Heart left ventricle (tissue), 16 donors: ENCODE data around the gene MZB1. TPM values are rescaled to one million over a fixed set of nuclear protein-coding genes. Genes with fewer than 3 reads are reported as not detected.

Experiments
- ATAC-seq, 4 donors: fragments of 200-7000 bp; cut with Tn5 transposase; one replicate each; pipeline ENCODE4 v1.9.1; 2020 to 2022; ENCODE audit warnings: moderate library complexity in 4 of 4, mild to moderate bottlenecking in 3 of 4, moderate number of reproducible peaks in 1 of 4
- DNase-seq, 5 donors: peaks; one replicate each; pipeline ENCODE4 v3.0.0-alpha.2; 2020
- H3K27ac ChIP-seq, 12 donors: fragments of 200-600 bp; sonication (generic) in 4 of 12; one replicate each; pipeline versions ENCODE4 v1.5.0 to v1.8.0; 2016 to 2022; ENCODE audit warnings: mild to moderate bottlenecking in 2 of 12
- H3K27me3 ChIP-seq, 9 donors: fragments of 200-600 bp; sonication (generic) in 2 of 9; one replicate each; pipeline versions ENCODE4 v1.5.1 to v1.8.0; 2016 to 2022; ENCODE audit warnings: mild to moderate bottlenecking in 3 of 9
- H3K36me3 ChIP-seq, 9 donors: fragments of 200-600 bp; sonication (generic) in 2 of 9; one replicate each; pipeline versions ENCODE4 v1.5.0 to v1.8.0; 2018 to 2022; ENCODE audit warnings: mild to moderate bottlenecking in 2 of 9
- H3K4me1 ChIP-seq, 12 donors: fragments of 200-600 bp; sonication (generic) in 4 of 12; one replicate each; pipeline versions ENCODE4 v1.5.0 to v1.8.0; 2016 to 2022; ENCODE audit warnings: mild to moderate bottlenecking in 3 of 12
- H3K4me3 ChIP-seq, 12 donors: fragments of 200-600 bp; sonication (generic) in 4 of 12; one replicate each; pipeline versions ENCODE4 v1.5.0 to v1.8.0; 2017 to 2022; ENCODE audit warnings: mild to moderate bottlenecking in 9 of 12, moderate library complexity in 4 of 12
- H3K9me3 ChIP-seq, 12 donors: fragments of 200-600 bp; sonication (generic) in 4 of 12; one replicate each; pipeline versions ENCODE4 v1.5.0 to v1.8.0; 2016 to 2022; ENCODE audit warnings: mild to moderate bottlenecking in 1 of 12
- CTCF ChIP-seq, 12 donors: fragments of 200-600 bp; sonication (generic) in 4 of 12; IDR thresholded peaks; one replicate each; pipeline versions ENCODE4 v1.5.0 to v1.8.0; 2018 to 2022; ENCODE audit warnings: antibody characterized with exemption in 12 of 12, mild to moderate bottlenecking in 5 of 12
- POLR2A ChIP-seq, 2 donors: fragments of 450-650 bp; IDR thresholded peaks; one replicate each; pipeline ENCODE4 v1.6.1; 2017; ENCODE audit warnings: antibody characterized with exemption in 2 of 2, mild to moderate bottlenecking in 2 of 2, moderate library complexity in 2 of 2
- WGBS, 4 donors: extraction: QIAGEN DNeasy Blood & Tissue Kit in 2 of 4; methylation state at CpG; one replicate each; pipeline versions ENCODE4 v1.1.5 to v1.1.7; 2013 to 2018; 5-methylcytosine and 5-hydroxymethylcytosine counted together
- intact Hi-C, 10 donors: fragments of 100-400 bp; cut with DNase I; formaldehyde crosslinking; loops; one replicate each; pipeline versions ENCODE4 v1.11.1 to v1.14.2; 2022
- polyA plus RNA-seq, 2 donors: library from polyadenylated mRNA; stranded (reverse); fragments of 200-250 nt; gene quantifications; one replicate each; pipeline ENCODE4 v1.2.3, GENCODE V29; 2013
- total RNA-seq, 9 donors: library from RNA; depleted of rRNA in 2 of 9; stranded (reverse); fragments of >200 nt in 2 of 9; fragmentation: NEBNext Ultra II Directional in 3 of 9; extraction: Animal tissue kit (Norgen Biotek cat#: 25700) in 3 of 9; gene quantifications; one replicate each; pipeline versions ENCODE4 v1.1.0 to v1.2.4, GENCODE V29; 2016 to 2023
- donor health status: ischemic (EF 13 %, LVEDD 7.1; RV severe dilation, severe dysfunction).
- donor health status: healthy with polysubstance abuse.
- donor health status: DM: no; HTN: yes; CAD: no.
- donor health status: DM: no; HTN: no; CAD: no.
- donor health status: ischemic (EF 25% LVEDD 6.9; RV normal size, moderate dysfunction).
- donor health status: ischemic (EF 25% LVEDD 5.7; RV mildly dilated, moderate dysfunction).
- donor health status: healthy.
- donor health status: DM: yes; HTN: yes; CAD: no.
- donor health status: ischemic (EF 35%, LVEDD 5.7; RV mildly dilated, moderate dysfunction).
- donor health status: nonischemic (EF 11% LVEDD 7.7; RV severe dilation, severe dysfunction).
- donor health status: DM: yes; HTN: yes; CAD: no.
- donor health status: PGD.
- donor health status: ischemic (EF 29% LVEDD 5.4; RV normal size, mild dysfunction).
- donor health status: nonischemic (EF 23%, LVEDD 6.1; RV moderate dilation, normal function).

The MZB1 gene
- total and polyA plus RNA-seq, 11 donors, result 0.31 to 5.2 (median 0.81) TPM; not detected in 2

GRCh38 chr5:139392678-139393496 is 3.2 kb upstream of the MZB1 start:
- TF ChIP-seq POLR2A (IDR thresholded peaks at IDR 0.05), result no peak
- peak in 11 of 12 donors; percentile 23 to 56 (median 39) for TF ChIP-seq CTCF (IDR thresholded peaks at IDR 0.05)
- Histone ChIP-seq H3K4me3 (peak overlapping the region; percentile 65 to 82 (median 69)), H3K4me1 (peaks cover 5 to 90% (median 61%) of the 10 kb centered on the region in 12 donors), H3K36me3 (peaks cover 0 to 14% (median 0%) of the 10 kb centered on the region in 9 donors), H3K27ac (peak overlapping the region in 10 of 12 donors; percentile 84 to 97 (median 92)), H3K9me3 (no peaks in the 10 kb centered on the region), H3K27me3 (peaks cover 0 to 28% (median 0%) of the 10 kb centered on the region in 9 donors)
- DNase-seq (peak in 4 of 5 donors; percentile 57 to 86 (median 66)), ATAC-seq (peak in 3 of 4 donors; percentile 8 to 27 (median 19))
- 13 to 67% (median 31%) methylated on average over 33 to 77 of the region's 77 CpGs for WGBS, 4 donors
- intact Hi-C loops, result loop anchor here in 5 of 10 donors (5.0 to 10.0 kb wide), 2 partner anchors 51 to 98 kb away; partner anchors contain the start of genes PAIP2 (in 5 of the 5) and MATR3 (in 1 of the 5)

GRCh38 chr5:139392324-139392677 is 2.6 kb upstream of the MZB1 start:
- intact Hi-C loops, result loop anchor here in 5 of 10 donors (5.0 to 10.0 kb wide), 2 partner anchors 50 to 98 kb away; partner anchors contain the start of genes PAIP2 (in 5 of the 5) and MATR3 (in 1 of the 5)
- TF ChIP-seq POLR2A (IDR thresholded peaks at IDR 0.05) (no peak), CTCF (IDR thresholded peaks at IDR 0.05) (no peak)
- peaks cover 5 to 90% (median 62%) of the 10 kb centered on the region in 12 donors for H3K4me1 ChIP-seq
- no peak for DNase-seq
- H3K27me3 ChIP-seq, result peaks cover 0 to 28% (median 0%) of the 10 kb centered on the region in 9 donors
- peaks cover 0 to 14% (median 0%) of the 10 kb centered on the region in 9 donors for H3K36me3 ChIP-seq
- no peak for ATAC-seq
- H3K27ac ChIP-seq, result peak overlapping the region in 10 of 12 donors; percentile 42 to 97 (median 62)
- H3K4me3 ChIP-seq, result peak overlapping the region; percentile 65 to 82 (median 69)
- H3K9me3 ChIP-seq, result no peaks in the 10 kb centered on the region
- WGBS, 4 donors, result 17 to 33% (median 29%) methylated on average over 6 to 36 of the region's 36 CpGs

- ATAC-seq (no peak), DNase-seq (peak in 1 of 5 donors; percentile 26)
- H3K27me3 ChIP-seq, result peaks cover 0 to 28% (median 0%) of the 10 kb centered on the region in 9 donors
- 25 to 53% (median 43%) methylated on average over 20 to 33 of the region's 33 CpGs for WGBS, 4 donors
- TF ChIP-seq CTCF (IDR thresholded peaks at IDR 0.05) (no peak), POLR2A (IDR thresholded peaks at IDR 0.05) (no peak)
- intact Hi-C loops, result loop anchor here in 5 of 10 donors (5.0 to 10.0 kb wide), 2 partner anchors 49 to 97 kb away; partner anchors contain the start of genes PAIP2 (in 5 of the 5) and MATR3 (in 1 of the 5)
- peaks cover 0 to 14% (median 0%) of the 10 kb centered on the region in 9 donors for H3K36me3 ChIP-seq
- no peaks in the 10 kb centered on the region for H3K9me3 ChIP-seq
- peak overlapping the region in 11 of 12 donors; percentile 21 to 97 (median 57) for H3K27ac ChIP-seq
- H3K4me3 ChIP-seq, result peak overlapping the region in 11 of 12 donors; percentile 6 to 82 (median 68)
- H3K4me1 ChIP-seq, result peaks cover 5 to 84% (median 62%) of the 10 kb centered on the region in 12 donors
These were observed 2.0 kb upstream of the MZB1 start for GRCh38 chr5:139391570-139392323.
